Duodenal mucosa (tissue), 2 donors: ENCODE results near the gene GRAP.

ENCODE experiments used
- H3K27ac ChIP-seq: one replicate; pipeline ENCODE4 v1.7.0; 2013; ENCODE audit warnings: low read depth, low read length
- H3K27me3 ChIP-seq, 2 donors: one replicate each; pipeline ENCODE4 v1.7.0; 2013; ENCODE audit warnings: low read length in 2 of 2, control low read depth in 1 of 2; ENCODE audit not compliant: insufficient read depth in 2 of 2, control insufficient read depth in 1 of 2
- H3K36me3 ChIP-seq, 2 donors: one replicate each; pipeline ENCODE4 v1.7.0; 2013; ENCODE audit warnings: low read length in 2 of 2, control low read depth in 1 of 2; ENCODE audit not compliant: insufficient read depth in 2 of 2, control insufficient read depth in 1 of 2
- H3K4me1 ChIP-seq, 2 donors: one replicate each; pipeline ENCODE4 v1.7.0; 2013; ENCODE audit warnings: low read length in 2 of 2, control low read depth in 1 of 2; ENCODE audit not compliant: insufficient read depth in 2 of 2, control insufficient read depth in 1 of 2
- H3K4me3 ChIP-seq, 2 donors: one replicate each; pipeline ENCODE4 v1.7.0; 2013; ENCODE audit warnings: low read length in 2 of 2, low read depth in 1 of 2
- H3K9ac ChIP-seq, 2 donors: one replicate each; pipeline ENCODE4 v1.7.0; 2013; ENCODE audit warnings: low read length in 2 of 2, low read depth in 1 of 2
- H3K9me3 ChIP-seq, 2 donors: one replicate each; pipeline ENCODE4 v1.7.0; 2013; ENCODE audit warnings: low read length in 2 of 2, control low read depth in 1 of 2; ENCODE audit not compliant: control insufficient read depth in 1 of 2

GRAP gene

GRCh38 chr17:18984273-18985114 lies 62.3 kb downstream of the GRAP start:
- peaks cover 41 to 43% of the 10 kb centered on the region in 2 donors for H3K4me1 ChIP-seq
- H3K27ac ChIP-seq, result no peak overlapping the region
- no peaks in the 10 kb centered on the region for H3K9me3 ChIP-seq
- no peaks in the 10 kb centered on the region for H3K27me3 ChIP-seq
- peaks cover 4 to 26% of the 10 kb centered on the region in 2 donors for H3K36me3 ChIP-seq
- H3K4me3 ChIP-seq, result no peak overlapping the region
- no peak overlapping the region for H3K9ac ChIP-seq

DNA sequence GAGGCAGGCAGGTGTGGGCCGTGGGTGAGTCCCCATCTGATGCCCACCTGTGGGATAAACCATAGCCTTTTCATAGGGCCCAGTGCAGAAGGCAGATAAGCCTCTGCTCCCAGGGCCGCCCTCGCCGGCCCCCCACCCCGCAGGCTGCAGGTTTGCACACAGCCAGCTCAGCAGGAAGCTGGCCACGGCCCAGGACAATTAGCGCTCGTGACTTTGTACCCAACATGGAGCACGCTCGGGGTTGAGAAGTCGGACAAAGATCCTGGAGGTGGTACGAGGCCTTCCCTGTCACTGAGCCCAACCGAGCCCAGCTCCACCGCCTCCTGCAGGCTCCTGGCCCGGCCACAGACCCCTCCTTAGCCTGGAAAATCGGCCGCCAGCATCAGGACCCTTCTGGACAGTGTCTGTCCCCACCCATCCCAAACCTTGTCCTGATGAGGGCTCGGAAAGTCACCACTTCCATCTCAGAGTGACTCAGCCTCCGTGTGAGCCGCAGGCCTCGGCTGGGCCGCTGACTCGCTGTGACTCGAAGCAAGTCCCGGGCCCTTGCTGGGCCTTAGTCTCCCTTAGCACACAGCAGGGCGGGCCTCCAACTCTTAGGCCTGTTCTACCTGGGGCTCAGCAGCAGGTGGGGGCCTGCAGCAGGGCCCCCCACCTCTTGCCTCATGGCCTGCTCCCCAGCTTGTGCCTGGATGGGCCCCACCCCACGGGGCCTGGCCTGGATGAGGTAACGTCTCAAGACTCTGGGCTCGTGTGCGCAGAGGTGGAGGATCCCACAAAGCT lies 64.9 kb downstream of the GRAP start:
- peak overlapping the region; percentile 88 for H3K27ac ChIP-seq
- H3K4me3 ChIP-seq, result no peak overlapping the region
- H3K9ac ChIP-seq, result peak overlapping the region; percentile 60 to 65
- peaks cover 27 to 33% of the 10 kb centered on the region in 2 donors for H3K4me1 ChIP-seq
- peaks cover 8 to 44% of the 10 kb centered on the region in 2 donors for H3K36me3 ChIP-seq
- no peaks in the 10 kb centered on the region for H3K27me3 ChIP-seq
- no peaks in the 10 kb centered on the region for H3K9me3 ChIP-seq

GRCh38 chr17:18981335-18981641 lies 65.5 kb downstream of the GRAP start:
- Histone ChIP-seq H3K4me1 (peaks cover 27 to 33% of the 10 kb centered on the region in 2 donors), H3K27ac (peak overlapping the region; percentile 87), H3K4me3 (no peak overlapping the region), H3K27me3 (no peaks in the 10 kb centered on the region), H3K9me3 (no peaks in the 10 kb centered on the region), H3K36me3 (peaks cover 9 to 49% of the 10 kb centered on the region in 2 donors), H3K9ac (peak overlapping the region; percentile 40 to 65)

DNA sequence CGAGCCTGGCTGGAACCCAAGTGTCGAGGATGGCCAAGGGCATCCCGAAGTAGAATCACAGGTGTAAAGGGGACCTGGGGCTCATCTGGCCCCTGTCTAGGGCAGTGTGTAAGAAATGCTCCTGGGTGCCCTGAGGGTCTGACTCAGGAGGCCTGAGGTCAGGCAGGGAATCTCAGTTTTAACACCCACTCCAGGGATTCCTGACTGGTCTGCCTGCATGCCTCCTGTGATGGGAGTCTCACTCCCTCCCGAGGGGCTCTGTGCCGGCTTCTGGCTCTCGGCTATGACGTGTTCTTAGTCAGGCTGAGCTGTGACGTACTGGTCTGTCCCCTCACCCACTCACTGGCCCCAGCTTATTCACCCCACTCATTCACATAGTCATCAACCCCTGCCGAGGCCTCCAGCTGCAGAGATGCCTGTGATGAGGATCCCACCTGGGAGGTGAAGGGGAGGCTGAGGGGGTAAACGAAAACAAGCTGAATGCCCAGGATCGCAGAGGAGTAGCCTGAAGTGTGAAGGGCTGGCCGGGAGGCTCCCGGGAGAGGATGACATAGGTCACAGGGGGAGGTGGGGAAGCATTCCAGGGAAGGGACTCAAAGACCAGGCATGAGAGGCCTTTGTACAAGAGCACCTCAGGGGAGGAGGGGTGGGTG lies 65.9 kb downstream of the GRAP start:
- H3K4me3 ChIP-seq, result no peak overlapping the region
- peaks cover 27 to 33% of the 10 kb centered on the region in 2 donors for H3K4me1 ChIP-seq
- no peaks in the 10 kb centered on the region for H3K27me3 ChIP-seq
- peak overlapping the region; percentile 40 to 65 for H3K9ac ChIP-seq
- peaks cover 11 to 51% of the 10 kb centered on the region in 2 donors for H3K36me3 ChIP-seq
- peak overlapping the region; percentile 87 for H3K27ac ChIP-seq
- H3K9me3 ChIP-seq, result no peaks in the 10 kb centered on the region

DNA sequence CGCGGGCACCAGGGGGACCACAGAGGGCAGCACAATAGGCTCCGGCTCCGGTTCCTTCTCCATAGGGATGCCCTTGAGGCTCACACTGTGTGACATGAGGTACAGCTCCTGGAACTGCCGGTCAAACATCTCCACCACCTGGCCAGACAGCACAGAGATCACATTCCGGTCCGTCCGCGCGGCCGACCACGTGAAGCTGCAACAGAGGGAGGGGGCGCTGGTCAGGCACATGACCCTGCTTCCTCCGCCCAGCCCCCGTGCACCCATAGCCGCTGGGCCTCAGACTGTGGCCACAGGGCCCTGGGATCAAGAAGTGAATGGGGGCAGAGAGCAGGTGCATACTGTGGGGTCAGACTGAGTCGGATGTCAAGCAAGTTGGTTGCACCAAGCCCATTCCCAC lies 68.1 kb downstream of the GRAP start:
- Histone ChIP-seq H3K9me3 (no peaks in the 10 kb centered on the region), H3K27ac (no peak overlapping the region)

DNA sequence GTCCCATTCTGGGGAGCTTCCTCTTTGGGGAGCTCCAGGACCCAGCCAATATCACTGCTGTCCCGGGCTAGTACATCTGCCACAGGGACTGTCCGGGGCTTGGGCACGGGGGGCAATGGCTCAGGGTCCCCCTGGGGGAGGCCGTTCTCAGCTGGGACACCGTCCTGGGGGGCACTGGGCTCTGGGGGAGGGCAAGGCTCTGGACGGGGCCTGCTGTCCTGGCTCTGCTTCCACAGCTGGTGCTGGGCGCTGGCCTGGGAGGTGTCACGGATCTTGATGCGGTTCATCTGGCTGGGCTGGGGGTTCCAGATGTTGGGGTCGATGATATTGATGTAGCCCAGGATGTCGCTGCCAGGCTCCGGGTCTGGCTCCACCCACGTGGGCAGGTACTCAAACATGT lies 68.7 kb downstream of the GRAP start:
- Histone ChIP-seq H3K9ac (no peak overlapping the region), H3K27me3 (no peaks in the 10 kb centered on the region), H3K9me3 (no peaks in the 10 kb centered on the region), H3K36me3 (peaks cover 7 to 46% of the 10 kb centered on the region in 2 donors), H3K4me3 (no peak overlapping the region), H3K27ac (no peak overlapping the region), H3K4me1 (peaks cover 26 to 28% of the 10 kb centered on the region in 2 donors)

More for the DNA sequence above, 68.1 kb downstream of the GRAP start:
- peaks cover 9 to 46% of the 10 kb centered on the region in 2 donors for H3K36me3 ChIP-seq
- H3K27me3 ChIP-seq, result no peaks in the 10 kb centered on the region
- H3K9ac ChIP-seq, result no peak overlapping the region
- peaks cover 27 to 33% of the 10 kb centered on the region in 2 donors for H3K4me1 ChIP-seq
- H3K4me3 ChIP-seq, result no peak overlapping the region

DNA sequence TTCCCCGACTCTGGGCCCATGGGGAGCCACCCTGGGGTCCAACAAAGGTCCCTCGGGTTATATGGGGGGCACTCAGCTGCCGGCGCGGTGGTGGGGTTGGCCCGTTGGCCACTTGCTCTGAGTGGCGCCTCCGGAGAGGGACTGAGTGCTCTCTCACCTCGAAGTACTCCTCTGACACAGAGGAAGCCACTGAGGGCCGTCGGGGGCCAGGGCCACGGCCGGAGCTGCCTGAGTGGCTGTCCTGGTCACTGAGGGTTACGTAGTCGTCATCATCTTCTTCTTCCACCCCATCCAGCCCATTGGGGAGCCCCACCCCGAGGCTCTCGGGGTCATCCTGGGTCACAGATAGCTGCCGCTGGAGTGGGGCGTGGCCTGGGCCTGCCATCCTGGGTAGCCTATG lies 69.1 kb downstream of the GRAP start:
- Histone ChIP-seq H3K36me3 (peaks cover 7 to 46% of the 10 kb centered on the region in 2 donors), H3K27ac (no peak overlapping the region), H3K9ac (no peak overlapping the region), H3K4me1 (peaks cover 22 to 24% of the 10 kb centered on the region in 2 donors), H3K27me3 (no peaks in the 10 kb centered on the region), H3K9me3 (no peaks in the 10 kb centered on the region), H3K4me3 (no peak overlapping the region)

- no peaks in the 10 kb centered on the region for H3K27me3 ChIP-seq
- no peak overlapping the region for H3K4me3 ChIP-seq
- H3K27ac ChIP-seq, result no peak overlapping the region
- H3K9ac ChIP-seq, result no peak overlapping the region
- H3K36me3 ChIP-seq, result peaks cover 7 to 49% of the 10 kb centered on the region in 2 donors
- H3K9me3 ChIP-seq, result no peaks in the 10 kb centered on the region
- H3K4me1 ChIP-seq, result peaks cover 16 to 18% of the 10 kb centered on the region in 2 donors
Observed at GRCh38 chr17:18977021-18977420, 69.7 kb downstream of the GRAP start.

GRCh38 chr17:18976201-18976600 lies 70.6 kb downstream of the GRAP start:
- Histone ChIP-seq H3K4me1 (peaks cover 10 to 12% of the 10 kb centered on the region in 2 donors), H3K36me3 (peaks cover 9 to 55% of the 10 kb centered on the region in 2 donors), H3K9ac (no peak overlapping the region), H3K27ac (no peak overlapping the region), H3K27me3 (no peaks in the 10 kb centered on the region), H3K9me3 (no peaks in the 10 kb centered on the region), H3K4me3 (no peak overlapping the region)

- no peak overlapping the region for H3K27ac ChIP-seq
- H3K9ac ChIP-seq, result no peak overlapping the region
- H3K4me3 ChIP-seq, result no peak overlapping the region
- peaks cover 13 to 60% of the 10 kb centered on the region in 2 donors for H3K36me3 ChIP-seq
- H3K27me3 ChIP-seq, result no peaks in the 10 kb centered on the region
- H3K4me1 ChIP-seq, result peaks cover 7 to 9% of the 10 kb centered on the region in 2 donors
- H3K9me3 ChIP-seq, result no peaks in the 10 kb centered on the region
Observed at GRCh38 chr17:18975597-18975996, 71.2 kb downstream of the GRAP start.
